HG02642 (cell line): Measurements from ENCODE around the gene ST7.
A peak's percentile ranks its signal among the peaks of the same experiment; 100 is the strongest.
"Not testable (repeated sequence)": the region's sequence is repeated elsewhere in the genome, so short reads cannot be mapped to it uniquely, and the experiment has no call there.

Experiments
- ATAC-seq: cut with Tn5 transposase; IDR thresholded peaks from one replicate; pipeline ENCODE4 v1.9.1; 2021; ENCODE audit warnings: mild to moderate bottlenecking; ENCODE audit not compliant: unreplicated experiment, poor library complexity

The ST7 gene, protein sequence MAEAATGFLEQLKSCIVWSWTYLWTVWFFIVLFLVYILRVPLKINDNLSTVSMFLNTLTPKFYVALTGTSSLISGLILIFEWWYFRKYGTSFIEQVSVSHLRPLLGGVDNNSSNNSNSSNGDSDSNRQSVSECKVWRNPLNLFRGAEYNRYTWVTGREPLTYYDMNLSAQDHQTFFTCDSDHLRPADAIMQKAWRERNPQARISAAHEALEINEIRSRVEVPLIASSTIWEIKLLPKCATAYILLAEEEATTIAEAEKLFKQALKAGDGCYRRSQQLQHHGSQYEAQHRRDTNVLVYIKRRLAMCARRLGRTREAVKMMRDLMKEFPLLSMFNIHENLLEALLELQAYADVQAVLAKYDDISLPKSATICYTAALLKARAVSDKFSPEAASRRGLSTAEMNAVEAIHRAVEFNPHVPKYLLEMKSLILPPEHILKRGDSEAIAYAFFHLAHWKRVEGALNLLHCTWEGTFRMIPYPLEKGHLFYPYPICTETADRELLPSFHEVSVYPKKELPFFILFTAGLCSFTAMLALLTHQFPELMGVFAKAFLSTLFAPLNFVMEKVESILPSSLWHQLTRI

GRCh38 chr7:116953372-116953905 lies at the start of gene ST7:
Gene ST7 (plus strand): TSS chr7:116953501. CDS start chr7:116953541, 40 bp downstream.
- ATAC-seq, result peak; percentile 55

DNA sequence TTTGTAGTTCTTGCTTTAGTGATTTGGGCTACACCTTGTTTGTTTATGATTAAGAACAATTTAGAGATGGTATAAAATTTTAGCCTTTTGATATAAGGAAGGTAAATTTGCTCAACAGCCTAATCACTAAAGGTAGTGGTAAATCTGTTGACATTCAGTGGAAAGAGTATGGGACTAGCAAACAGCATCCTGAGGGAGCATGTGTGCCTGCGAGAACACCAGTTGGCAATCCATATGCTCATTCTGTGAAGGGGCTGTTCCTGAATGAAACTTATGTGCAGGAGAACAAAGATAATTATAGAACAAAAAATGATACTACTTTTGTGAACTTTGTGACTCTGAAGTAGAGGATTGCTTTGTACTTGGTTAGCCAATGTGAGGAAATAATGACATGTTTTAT lies 46.9 kb upstream of the ST7 start:
- no peak for ATAC-seq

GRCh38 chr7:116910383-116910782 lies 42.9 kb upstream of the ST7 start:
- ATAC-seq, result no peak

DNA sequence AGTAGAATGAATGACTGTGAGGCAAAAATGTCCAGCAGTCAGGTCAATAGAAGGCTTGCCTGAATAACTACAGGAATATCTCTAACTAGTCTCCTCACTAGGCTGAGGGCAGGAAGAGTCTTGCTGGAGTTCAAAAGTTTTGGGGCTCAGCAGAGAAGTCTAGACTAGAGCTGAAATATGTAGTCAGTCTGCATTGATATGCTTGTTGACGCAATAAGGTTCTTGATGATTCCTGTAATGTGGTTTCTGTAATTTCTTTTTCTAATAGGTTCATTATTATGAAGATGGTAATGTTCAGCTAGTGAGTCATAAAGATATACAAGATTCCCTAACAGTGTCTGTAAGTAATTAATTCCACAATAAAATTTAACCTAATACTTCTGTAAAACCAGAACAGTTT lies 41.5 kb upstream of the ST7 start:
- no peak for ATAC-seq

- ATAC-seq, result no peak
Observed at GRCh38 chr7:116912269-116912909, 40.9 kb upstream of the ST7 start.

GRCh38 chr7:116918704-116919103 lies 34.6 kb upstream of the ST7 start:
- no peak for ATAC-seq

- no peak for ATAC-seq
Observed at GRCh38 chr7:116920359-116920758, 32.9 kb upstream of the ST7 start.

GRCh38 chr7:116922545-116922944 lies 30.8 kb upstream of the ST7 start:
- ATAC-seq, result no peak

GRCh38 chr7:116924741-116925140 lies 28.6 kb upstream of the ST7 start:
- no peak for ATAC-seq

DNA sequence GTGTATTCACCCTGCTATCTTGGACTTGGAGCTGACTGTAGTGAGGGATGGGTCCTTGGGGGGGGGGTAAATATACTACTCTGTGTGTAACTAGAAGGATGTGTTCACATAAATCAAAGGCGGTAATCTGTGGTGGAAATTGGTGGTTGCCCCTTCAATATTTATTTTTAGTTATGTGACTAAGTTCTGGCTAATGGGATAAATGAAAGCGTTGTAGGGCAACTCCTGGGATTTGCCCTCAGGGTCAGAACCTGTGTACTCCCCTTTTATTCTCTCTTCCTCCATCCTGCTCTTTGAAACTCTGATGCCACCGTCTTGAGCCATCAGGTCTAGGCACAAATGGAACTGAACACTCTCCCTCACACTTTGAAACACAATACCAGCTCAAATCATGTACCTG lies 24.3 kb upstream of the ST7 start:
- ATAC-seq, result no peak

GRCh38 chr7:116929914-116930913 lies 23.1 kb upstream of the ST7 start:
- peak; percentile 79 for ATAC-seq

DNA sequence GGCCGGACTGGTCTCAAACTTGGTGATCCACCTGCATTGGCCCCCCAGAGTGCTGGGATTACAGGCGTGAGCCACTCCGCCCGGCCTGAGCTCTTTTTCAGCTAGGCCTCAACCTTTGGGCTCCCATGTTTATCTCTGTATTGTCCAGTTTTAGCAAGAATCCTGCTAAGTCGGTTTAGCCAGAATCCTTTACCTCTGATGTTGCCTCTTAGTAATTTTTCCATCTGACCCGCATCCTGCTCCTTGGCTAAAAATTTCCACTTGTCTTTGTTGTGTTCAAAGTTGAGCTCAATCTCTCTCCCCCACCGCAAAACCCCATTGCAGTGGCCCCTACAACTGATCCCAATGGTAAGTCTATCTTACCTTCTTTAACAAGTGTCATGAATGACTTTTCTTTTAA lies 20.7 kb upstream of the ST7 start:
- ATAC-seq, result no peak

DNA sequence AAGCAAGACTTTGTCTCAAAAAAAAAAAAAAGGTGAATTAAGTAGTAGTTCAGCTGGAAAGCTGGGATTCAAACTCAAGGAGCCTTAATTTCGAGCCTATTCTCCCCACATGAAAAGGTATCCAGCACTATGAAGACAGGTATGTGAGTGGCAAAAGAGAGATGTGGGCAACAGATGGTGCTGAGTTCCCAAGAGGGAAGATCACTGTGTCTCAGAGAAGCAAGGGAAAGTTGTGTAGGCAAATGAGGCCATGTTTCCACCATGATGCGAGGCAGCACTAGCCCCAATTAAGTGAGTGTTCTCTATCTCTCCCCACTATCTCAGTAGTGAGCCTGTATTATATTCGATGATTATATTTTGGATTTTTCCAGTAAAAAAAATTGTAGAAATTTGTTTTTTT lies 19.8 kb upstream of the ST7 start:
- ATAC-seq, result no peak

GRCh38 chr7:116934580-116934979 lies 18.7 kb upstream of the ST7 start:
- ATAC-seq, result no peak

GRCh38 chr7:116936844-116937243 lies 16.5 kb upstream of the ST7 start:
- ATAC-seq, result not testable (repeated sequence)

DNA sequence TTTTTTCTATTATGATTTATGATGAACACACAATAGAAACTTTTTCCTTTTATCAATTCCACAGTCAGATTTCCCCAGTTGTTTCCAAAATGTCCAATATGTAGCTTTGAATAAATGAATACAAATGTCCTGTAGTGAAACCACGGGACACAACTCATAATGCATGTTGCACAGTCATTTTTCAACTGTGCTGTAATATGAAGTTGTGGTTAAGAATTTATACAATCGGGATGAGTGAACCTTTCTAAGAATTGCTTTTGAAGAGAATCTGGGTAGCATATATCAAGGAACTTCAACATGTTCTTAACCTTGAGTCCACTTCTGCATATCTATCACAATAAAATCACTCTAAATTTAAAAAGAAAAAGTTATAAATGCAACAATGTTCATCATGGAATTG lies 14.6 kb upstream of the ST7 start:
- no peak for ATAC-seq

- ATAC-seq, result no peak
Observed at GRCh38 chr7:116940689-116941370, 12.5 kb upstream of the ST7 start.

DNA sequence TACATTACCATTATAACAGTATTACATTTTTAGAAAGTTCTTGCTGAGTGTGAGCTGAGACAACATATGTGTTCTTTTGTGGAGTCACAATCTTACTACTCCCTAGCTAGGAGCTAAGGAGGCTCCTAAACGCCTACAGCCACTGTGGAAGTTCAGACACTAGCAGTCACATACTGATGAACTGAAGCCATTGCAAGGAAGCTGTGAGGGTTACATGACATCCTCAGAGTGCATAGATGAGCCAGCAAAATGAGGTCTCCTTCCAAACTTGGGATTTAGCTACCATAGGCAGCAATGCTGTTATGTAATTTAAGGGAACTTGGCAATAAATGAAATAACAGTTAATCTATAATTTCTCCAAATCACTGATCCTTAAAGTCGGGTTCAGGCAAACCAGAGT lies 10.8 kb upstream of the ST7 start:
- ATAC-seq, result no peak

DNA sequence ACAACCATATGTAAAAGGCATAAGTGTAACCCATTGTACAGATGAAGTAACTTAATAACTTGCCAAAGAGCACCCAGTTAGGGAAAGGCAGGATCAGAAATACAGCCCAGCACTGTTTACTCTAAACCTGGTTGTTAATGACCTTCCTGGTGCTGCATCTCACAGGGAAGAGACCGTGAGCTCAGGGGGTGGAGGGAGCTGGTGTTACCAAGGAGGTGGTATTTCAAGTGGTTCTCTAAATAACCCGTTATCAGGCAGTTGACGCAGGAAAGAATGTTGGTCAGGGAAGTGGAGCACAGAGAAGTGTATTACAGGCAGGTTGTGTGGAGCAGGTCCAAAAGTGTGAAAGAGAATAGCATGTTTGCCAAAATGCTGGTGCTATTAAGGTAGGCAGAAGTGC lies 4.4 kb upstream of the ST7 start:
- ATAC-seq, result no peak
